Activated CD8-positive, alpha-beta T cell treated with anti-CD3 and anti-CD28 coated beads for 36 hours (primary cell): ENCODE results near the gene B4GALNT2. TPM values are rescaled to one million over a fixed set of nuclear protein-coding genes. Genes with fewer than 3 reads are reported as not detected.
A peak's percentile ranks its signal among the peaks of the same experiment; 100 is the strongest.

ENCODE experiments used
- ATAC-seq: fragments of 200-7000 bp; cut with Tn5 transposase; one replicate; pipeline ENCODE4 v1.10.0; 2021; ENCODE audit warnings: mild to moderate bottlenecking, moderate library complexity
- CTCF ChIA-PET: fragments of 350-600 bp; sonication (Branson Sonifier 250); formaldehyde crosslinking; loops from one replicate; lab custom pipeline; 2021; ENCODE audit warnings: antibody characterized with exemption; lab: Charles Lee
- POLR2A ChIA-PET: fragments of 350-600 bp; sonication (Branson Sonifier 250); formaldehyde crosslinking; loops from one replicate; lab custom pipeline; 2021; ENCODE audit warnings: antibody characterized with exemption; lab: Charles Lee
- DNase-seq: peaks from one replicate; pipeline ENCODE4 v3.0.0-alpha.2; 2020
- H3K27ac Mint-ChIP-seq: one replicate; pipeline ENCODE4 v1.8.0; 2021; ENCODE audit warnings: mild to moderate bottlenecking, mixed read lengths
- H3K27me3 Mint-ChIP-seq: one replicate; pipeline ENCODE4 v1.8.0; 2021; ENCODE audit warnings: mixed read lengths
- H3K36me3 Mint-ChIP-seq: one replicate; pipeline ENCODE4 v1.8.0; 2021; ENCODE audit warnings: low read depth, mixed read lengths
- H3K4me1 Mint-ChIP-seq: one replicate; pipeline ENCODE4 v1.8.0; 2021; ENCODE audit warnings: low read depth, mixed read lengths
- H3K4me3 Mint-ChIP-seq: one replicate; pipeline ENCODE4 v1.8.0; 2021; ENCODE audit warnings: mild to moderate bottlenecking, moderate library complexity, mixed read lengths
- H3K9me3 Mint-ChIP-seq: one replicate; pipeline ENCODE4 v1.8.0; 2021; ENCODE audit warnings: mixed read lengths
- CTCF ChIP-seq: fragments of 200-600 bp; IDR thresholded peaks from one replicate; pipeline ENCODE4 v1.8.0; 2022; ENCODE audit warnings: antibody characterized with exemption, mild to moderate bottlenecking
- intact Hi-C: fragments of 100-400 bp; cut with micrococcal nuclease; formaldehyde crosslinking; loops from one replicate; pipeline ENCODE4 v1.10.0; 2022
- total RNA-seq, 2 experiments: library from RNA; stranded (reverse); gene quantifications; one replicate each; pipeline ENCODE4 v1.2.3, GENCODE V29; 2021

The B4GALNT2 gene
- total RNA-seq, 2 experiments from 2014 or later: not detected

- no peak overlapping the region for H3K4me3 Mint-ChIP-seq
- H3K27me3 Mint-ChIP-seq: no peaks in the 10 kb centered on the region
- TF ChIP-seq CTCF: no peak
- no peak for DNase-seq
- ChIA-PET POLR2A (no interaction called here), CTCF (interaction anchor here (10.3 kb wide), 1 partner anchor 41 kb away, joined by 210 read pairs; the partner anchor contains the start of gene PHOSPHO1)
- H3K4me1 Mint-ChIP-seq: peaks cover 6% of the 10 kb centered on the region
- ATAC-seq: no peak
- peaks cover 7% of the 10 kb centered on the region for H3K36me3 Mint-ChIP-seq
- intact Hi-C loops: no loop called here
- peaks cover 12% of the 10 kb centered on the region for H3K9me3 Mint-ChIP-seq
- H3K27ac Mint-ChIP-seq: no peak overlapping the region
Observed at GRCh38 chr17:49187301-49187700, 54.7 kb downstream of the B4GALNT2 start.

GRCh38 chr17:49190932-49191331 lies 58.4 kb downstream of the B4GALNT2 start:
- peaks cover 30% of the 10 kb centered on the region for H3K4me1 Mint-ChIP-seq
- intact Hi-C loops: no loop called here
- H3K27ac Mint-ChIP-seq: peak overlapping the region; percentile 71
- no peaks in the 10 kb centered on the region for H3K27me3 Mint-ChIP-seq
- H3K36me3 Mint-ChIP-seq: peaks cover 7% of the 10 kb centered on the region
- no peak for TF ChIP-seq CTCF
- POLR2A ChIA-PET: interaction anchor here (0.5 to 6.2 kb wide), 12 partner anchors 8 to 151 kb away, joined by 3 to 57 read pairs (median 9); partner anchors contain the start of genes ABI3, GNGT2 and PHOSPHO1
- peak overlapping the region; percentile 40 for H3K4me3 Mint-ChIP-seq
- no peak for DNase-seq
- ATAC-seq: no peak
- CTCF ChIA-PET: interaction anchor here (2.8 to 14.8 kb wide), 4 partner anchors 10 to 36 kb away, joined by 11 to 126 read pairs (median 52); partner anchors contain the start of genes ABI3 and GNGT2
- H3K9me3 Mint-ChIP-seq: peaks cover 1% of the 10 kb centered on the region

GRCh38 chr17:49191409-49191916 lies 58.9 kb downstream of the B4GALNT2 start:
- Mint-ChIP-seq H3K9me3 (no peaks in the 10 kb centered on the region), H3K36me3 (peaks cover 7% of the 10 kb centered on the region), H3K4me1 (peaks cover 31% of the 10 kb centered on the region), H3K4me3 (peak overlapping the region; percentile 96), H3K27me3 (no peaks in the 10 kb centered on the region), H3K27ac (peak overlapping the region; percentile 99)
- no peak for DNase-seq
- TF ChIP-seq CTCF: no peak
- peak; percentile 1 for ATAC-seq
- POLR2A ChIA-PET: interaction anchor here (0.5 to 6.2 kb wide), 13 partner anchors 8 to 283 kb away, joined by 3 to 57 read pairs (median 3); partner anchors contain the start of genes ABI3, GNGT2, PHOSPHO1 and UBE2Z
- CTCF ChIA-PET: interaction anchor here (1.3 to 14.8 kb wide), 5 partner anchors 10 to 98 kb away, joined by 3 to 126 read pairs (median 45); partner anchors contain the start of genes ABI3 and GNGT2
- intact Hi-C loops: no loop called here

- H3K4me1 Mint-ChIP-seq: peaks cover 31% of the 10 kb centered on the region
- peak; percentile 24 for TF ChIP-seq CTCF
- DNase-seq (peak; percentile 92), ATAC-seq (peak; percentile 34)
- intact Hi-C loops: no loop called here
- no peaks in the 10 kb centered on the region for H3K27me3 Mint-ChIP-seq
- ChIA-PET CTCF (interaction anchor here (1.1 to 14.8 kb wide), 7 partner anchors 9 to 97 kb away, joined by 3 to 126 read pairs (median 11); partner anchors contain the start of genes ABI3 and GNGT2), POLR2A (interaction anchor here (0.6 to 6.2 kb wide), 15 partner anchors 9 to 300 kb away, joined by 3 to 57 read pairs (median 4); partner anchors contain the start of genes ABI3, ATP5MC1, GNGT2 and PHOSPHO1)
- peak overlapping the region; percentile 99 for H3K27ac Mint-ChIP-seq
- H3K4me3 Mint-ChIP-seq: peak overlapping the region; percentile 96
- H3K9me3 Mint-ChIP-seq: no peaks in the 10 kb centered on the region
- H3K36me3 Mint-ChIP-seq: peaks cover 7% of the 10 kb centered on the region
Observed at GRCh38 chr17:49191917-49192741, 59.6 kb downstream of the B4GALNT2 start.
